Measurements from ENCODE around the gene USH2A.

DNA sequence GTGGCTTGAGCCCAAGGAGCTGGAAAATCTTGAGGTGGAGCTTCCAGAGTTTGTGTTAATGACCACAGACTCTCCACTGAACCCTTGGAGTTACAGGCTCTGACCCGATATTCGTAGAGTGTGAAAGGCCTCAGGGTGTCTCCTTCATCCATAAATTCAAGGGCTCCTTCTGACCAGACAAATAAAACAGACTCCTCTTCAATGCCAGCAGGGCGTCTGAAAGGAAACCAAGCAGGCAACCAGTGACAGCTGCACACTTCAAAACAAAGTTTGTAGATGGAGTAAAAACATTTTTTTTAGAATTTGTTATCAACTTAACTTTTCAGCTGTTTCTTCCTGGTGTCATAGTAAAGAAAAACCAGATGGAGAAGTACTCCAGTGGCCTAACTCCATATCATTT, 695.1 kb downstream of the USH2A start:
- TF ChIP-seq, protein P1, sequence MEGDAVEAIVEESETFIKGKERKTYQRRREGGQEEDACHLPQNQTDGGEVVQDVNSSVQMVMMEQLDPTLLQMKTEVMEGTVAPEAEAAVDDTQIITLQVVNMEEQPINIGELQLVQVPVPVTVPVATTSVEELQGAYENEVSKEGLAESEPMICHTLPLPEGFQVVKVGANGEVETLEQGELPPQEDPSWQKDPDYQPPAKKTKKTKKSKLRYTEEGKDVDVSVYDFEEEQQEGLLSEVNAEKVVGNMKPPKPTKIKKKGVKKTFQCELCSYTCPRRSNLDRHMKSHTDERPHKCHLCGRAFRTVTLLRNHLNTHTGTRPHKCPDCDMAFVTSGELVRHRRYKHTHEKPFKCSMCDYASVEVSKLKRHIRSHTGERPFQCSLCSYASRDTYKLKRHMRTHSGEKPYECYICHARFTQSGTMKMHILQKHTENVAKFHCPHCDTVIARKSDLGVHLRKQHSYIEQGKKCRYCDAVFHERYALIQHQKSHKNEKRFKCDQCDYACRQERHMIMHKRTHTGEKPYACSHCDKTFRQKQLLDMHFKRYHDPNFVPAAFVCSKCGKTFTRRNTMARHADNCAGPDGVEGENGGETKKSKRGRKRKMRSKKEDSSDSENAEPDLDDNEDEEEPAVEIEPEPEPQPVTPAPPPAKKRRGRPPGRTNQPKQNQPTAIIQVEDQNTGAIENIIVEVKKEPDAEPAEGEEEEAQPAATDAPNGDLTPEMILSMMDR (IDR thresholded peaks at IDR 0.05), result no peak
- TF ChIP-seq POLR2A (IDR thresholded peaks at IDR 0.05; ENCODE audit: low read depth) (no peak), POLR2AphosphoS5 (IDR thresholded peaks at IDR 0.05) (no peak)
